ENCODE results near the gene TSPAN14.

GRCh38 chr10:80461208-80462183 is 7.4 kb downstream of the TSPAN14 start:
- TF ChIP-seq CTCF (IDR thresholded peaks at IDR 0.05; ENCODE audit: low read length) = no peak
- no peak for TF ChIP-seq EZH2 (IDR thresholded peaks at IDR 0.05; ENCODE audit: borderline replicate concordance, low read length)

Data from OCI-LY1 (cell line).